HepG2 (cell line): ENCODE results near the gene PDCD10. TPM values are rescaled to one million over a fixed set of nuclear protein-coding genes. Genes with fewer than 3 reads are reported as not detected.

Experiments
- ATAC-seq: fragments of 200-7000 bp; cut with Tn5 transposase; 3 replicates; pipeline ENCODE4 v1.9.1; 2020; ENCODE audit warnings: mild to moderate bottlenecking, moderate library complexity
- BruUV-seq: library from RNA; stranded (reverse); fragments of 400-500 nt; replicated peaks from 2 replicates; lab custom pipeline; 2021; lab: Mats Ljungman, UMichigan
- CTCF ChIA-PET: fragments of 300-600 bp; formaldehyde crosslinking; extraction: SDS; loops from one replicate; lab custom pipeline; 2021; ENCODE audit warnings: low total read pairs, inconsistent platforms, low intra/inter-chr PET ratio; lab: Yijun Ruan, JAX
- POLR2A ChIA-PET: fragments of 350-600 bp; sonication (Branson Sonifier 250); formaldehyde crosslinking; loops from one replicate; lab custom pipeline; 2020; ENCODE audit warnings: antibody characterized with exemption, inconsistent platforms; lab: Yijun Ruan, JAX
- DNase-seq: peaks from one replicate; pipeline ENCODE4 v3.0.0-alpha.2; 2015; ENCODE audit warnings: low spot score
- FAIRE-seq: peaks from 3 replicates; lab custom pipeline; 2011; peaks lifted over from hg19 to GRCh38; lab: Jason Lieb, UNC
- H2AFZ ChIP-seq: one replicate; pipeline ENCODE4 v1.6.1; 2011; ENCODE audit warnings: low read length, inconsistent platforms
- H3K27ac ChIP-seq: fragments of 300-600 bp; 3 replicates; pipeline ENCODE4 v1.8.0; 2011; ENCODE audit warnings: mixed run types, mild to moderate bottlenecking, mixed read lengths, low read length, inconsistent platforms; ENCODE audit not compliant: insufficient read depth; ENCODE audit errors: extremely low read length
- H3K27me3 ChIP-seq, 2 experiments: fragments of 200-600 bp in 1 of 2; 2 replicates in 1 of 2; 3 replicates in 1 of 2; pipeline versions ENCODE4 v1.6.0 to v1.8.0; 2011; ENCODE audit warnings: low read length in 2 of 2, mild to moderate bottlenecking in 2 of 2, moderate library complexity in 2 of 2, inconsistent platforms in 1 of 2; ENCODE audit not compliant: insufficient read depth in 2 of 2, control insufficient read depth in 1 of 2
- H3K36me3 ChIP-seq, 2 experiments: fragments of 200-600 bp in 1 of 2; replicated peaks in 1 of 2; 2 replicates in 1 of 2; 3 replicates in 1 of 2; pipeline versions ENCODE4 v1.5.1 to v1.8.0; 2011; ENCODE audit warnings: low read length in 2 of 2, inconsistent platforms in 1 of 2; ENCODE audit not compliant: insufficient read depth in 2 of 2, control insufficient read depth in 1 of 2
- H3K4me1 ChIP-seq: 2 replicates; pipeline ENCODE4 v1.5.1; 2012; ENCODE audit warnings: low read length, inconsistent platforms; ENCODE audit not compliant: insufficient read depth
- H3K4me2 ChIP-seq: 2 replicates; pipeline ENCODE4 v1.6.0; 2011; ENCODE audit warnings: low read depth, low read length, inconsistent platforms
- H3K4me3 ChIP-seq, 3 experiments: fragments of 200-600 bp in 1 of 3; sonication (generic), shearing (Covaris generic) in 1 of 3; replicated peaks in 1 of 3; 2 replicates each; pipeline ENCODE4 v1.5.1; 2011 to 2016; ENCODE audit warnings: low read length in 3 of 3, inconsistent platforms in 2 of 3, low read depth in 2 of 3, mild to moderate bottlenecking in 2 of 3, control low read depth in 1 of 3, mixed read lengths in 1 of 3; ENCODE audit not compliant: insufficient read depth in 1 of 3
- H3K79me2 ChIP-seq: one replicate; pipeline ENCODE4 v1.6.1; 2011; ENCODE audit warnings: low read length, inconsistent platforms; ENCODE audit not compliant: insufficient read depth
- H3K9ac ChIP-seq: 2 replicates; pipeline ENCODE4 v1.6.0; 2011; ENCODE audit warnings: mild to moderate bottlenecking, low read depth, low read length, inconsistent platforms; ENCODE audit not compliant: insufficient read depth
- H3K9me3 ChIP-seq: 2 replicates; pipeline ENCODE4 v1.5.1; 2012; ENCODE audit warnings: mild to moderate bottlenecking, low read length
- H4K20me1 ChIP-seq: 2 replicates; pipeline ENCODE4 v1.6.0; 2011; ENCODE audit warnings: inconsistent platforms, mild to moderate bottlenecking, low read length, moderate library complexity; ENCODE audit not compliant: insufficient read depth
- ATF6 ChIP-seq: sonication (generic); formaldehyde crosslinking; conservative IDR thresholded peaks from 2 replicates; pipeline ENCODE4 v1.4.0; 2020; ENCODE audit warnings: missing genetic modification reagents
- DDIT3 ChIP-seq: sonication (generic); formaldehyde crosslinking; IDR thresholded peaks from 2 replicates; pipeline ENCODE4 v1.4.0; 2020; ENCODE audit warnings: mild to moderate bottlenecking, missing genetic modification reagents
- DNMT3B ChIP-seq: conservative IDR thresholded peaks from 2 replicates; pipeline ENCODE4 v1.6.1; 2016; ENCODE audit warnings: missing biosample characterization, control low read depth
- FLYWCH1 ChIP-seq: sonication (generic); formaldehyde crosslinking; IDR thresholded peaks from 2 replicates; pipeline ENCODE4 v1.8.1; 2023; ENCODE audit warnings: mild to moderate bottlenecking, missing genetic modification reagents
- GFI1 ChIP-seq: sonication (generic); formaldehyde crosslinking; IDR thresholded peaks from 2 replicates; pipeline ENCODE4 v1.5.0; 2020; ENCODE audit warnings: missing genetic modification reagents, mild to moderate bottlenecking, borderline replicate concordance
- KLF12 ChIP-seq: sonication (generic); formaldehyde crosslinking; IDR thresholded peaks from 2 replicates; pipeline ENCODE4 v1.4.0; 2020; ENCODE audit warnings: missing genetic modification reagents, borderline replicate concordance
- MED8 ChIP-seq: sonication (generic); formaldehyde crosslinking; IDR thresholded peaks from 2 replicates; pipeline ENCODE4 v1.8.1; 2023; ENCODE audit warnings: mild to moderate bottlenecking, missing genetic modification reagents; ENCODE audit not compliant: insufficient replicate concordance
- NPAS2 ChIP-seq: sonication (generic); formaldehyde crosslinking; IDR thresholded peaks from 2 replicates; pipeline ENCODE4 v1.8.0; 2022; ENCODE audit warnings: mild to moderate bottlenecking, missing genetic modification reagents, borderline replicate concordance
- PAX8 ChIP-seq: sonication (generic); formaldehyde crosslinking; IDR thresholded peaks from 2 replicates; pipeline ENCODE4 v1.8.0; 2022; ENCODE audit warnings: mild to moderate bottlenecking, missing genetic modification reagents, borderline replicate concordance
- RNF219 ChIP-seq: sonication (generic); formaldehyde crosslinking; IDR thresholded peaks from 2 replicates; pipeline ENCODE4 v1.5.0; 2020; ENCODE audit warnings: mild to moderate bottlenecking, missing genetic modification reagents
- RXRB ChIP-seq: IDR thresholded peaks from 2 replicates; pipeline ENCODE4 v1.6.1; 2016; ENCODE audit warnings: borderline replicate concordance, missing genetic modification reagents, missing compliant biosample characterization
- SP140L ChIP-seq: sonication (generic); formaldehyde crosslinking; IDR thresholded peaks from 2 replicates; pipeline ENCODE4 v1.4.0; 2020; ENCODE audit warnings: missing genetic modification reagents, borderline replicate concordance
- TEAD3 ChIP-seq: optimal IDR thresholded peaks from 2 replicates; pipeline ENCODE3; 2016; ENCODE audit warnings: borderline replicate concordance
- ZNF260 ChIP-seq: sonication (generic); formaldehyde crosslinking; IDR thresholded peaks from 2 replicates; pipeline ENCODE4 v1.4.0; 2020; ENCODE audit warnings: missing genetic modification reagents, low read depth, mild to moderate bottlenecking, borderline replicate concordance
- ZNF264 ChIP-seq: sonication (generic); formaldehyde crosslinking; IDR thresholded peaks from 2 replicates; pipeline ENCODE4 v1.4.0; 2020; ENCODE audit warnings: missing genetic modification reagents
- ZNF343 ChIP-seq: sonication (generic); formaldehyde crosslinking; IDR thresholded peaks from 2 replicates; pipeline ENCODE4 v1.4.0; 2020; ENCODE audit warnings: mild to moderate bottlenecking, missing genetic modification reagents
- ZNF414 ChIP-seq: sonication (generic); formaldehyde crosslinking; IDR thresholded peaks from 2 replicates; pipeline ENCODE4 v1.5.0; 2020; ENCODE audit warnings: missing genetic modification reagents
- ZNF7 ChIP-seq: IDR thresholded peaks from 2 replicates; pipeline ENCODE4 v1.6.1; 2016; ENCODE audit warnings: missing biosample characterization, missing genetic modification reagents
- WGBS: methylation state at CpG from one replicate; pipeline ENCODE4 v1.1.6; 2017; ENCODE audit warnings: low lambda C conversion rate; 5-methylcytosine and 5-hydroxymethylcytosine counted together
- in situ Hi-C: cut with HindIII; loops from 2 replicates; pipeline ENCODE4 v1.10.0; 2017; ENCODE audit warnings: low pct_unique_long_range_greater_than_20kb; ENCODE audit not compliant: extremely low pct_ligation_motif_present
- intact Hi-C: fragments of 100-400 bp; cut with micrococcal nuclease; formaldehyde crosslinking; loops from one replicate; pipeline ENCODE4 v1.10.0; 2022; ENCODE audit not compliant: unreplicated experiment
- polyA plus RNA-seq, 8 experiments: library from polyadenylated mRNA; depleted of rRNA in 3 of 8; stranded (reverse) in 7 of 8; unstranded in 1 of 8; fragments of >200 nt; fragmentation: Illumina TruSeq in 4 of 8; extraction: Trizol in 4 of 8; gene quantifications; 2 replicates each; pipeline versions ENCODE4 v1.2.1 to v1.2.3, GENCODE V29; 2011 to 2016; ENCODE audit warnings: low read depth in 4 of 8, missing spikeins in 1 of 8, mixed read lengths in 1 of 8; ENCODE audit not compliant: insufficient read depth in 1 of 8
- total RNA-seq, 5 experiments: library from RNA; depleted of rRNA; stranded (reverse); fragments of >200 nt; fragmentation: Illumina TruSeq; extraction: Trizol; gene quantifications; 2 replicates each; pipeline ENCODE4 v1.2.3, GENCODE V29; 2016; ENCODE audit warnings: low read depth in 1 of 5

PDCD10 gene
- total and polyA plus RNA-seq, 2 of the 13 experiments (the other 11 are each of a cell fraction or from before 2014, with no cell fraction given), result 48.5 to 53.9 TPM

GRCh38 chr3:167729591-167729990, 5.1 kb downstream of the PDCD10 start (continued):
- TF ChIP-seq ATF6 (CRISPR knock-in tag) (no peak), ZNF260 (CRISPR knock-in tag) (no peak), PAX8 (CRISPR knock-in tag) (no peak), DNMT3B (CRISPR knock-in tag) (no peak), ZNF343 (CRISPR knock-in tag) (no peak), SP140L (CRISPR knock-in tag) (no peak), NPAS2 (CRISPR knock-in tag) (no peak), ZNF7 (CRISPR knock-in tag) (no peak), KLF12 (CRISPR knock-in tag) (no peak), RXRB (no peak)

- FAIRE-seq, result no peak
- Histone ChIP-seq H3K9me3 (no peaks in the 10 kb centered on the region), H3K4me2 (no peak overlapping the region), H4K20me1 (peaks cover 26% of the 10 kb centered on the region), H3K79me2 (peaks cover 95% of the 10 kb centered on the region), H3K36me3 (peaks cover 0 to 1% of the 10 kb centered on the region in 2 experiments; a peak in 1 of 5 replicates), H3K27ac (no peak overlapping the region), H3K4me3 (no peak overlapping the region), H3K9ac (no peak overlapping the region), H2AFZ (no peak overlapping the region), H3K27me3 (no peaks in the 10 kb centered on the region), H3K4me1 (peaks cover 64% of the 10 kb centered on the region)
- in situ Hi-C loops, result no loop called here
- DNase-seq, result no peak
- CTCF ChIA-PET, result no interaction called here
- BruUV-seq, result no TSS peak
- 89% methylated on average over 3 of the region's 3 CpGs for WGBS
- intact Hi-C loops, result no loop called here
- no peak for ATAC-seq
- POLR2A ChIA-PET, result no interaction called here
- TF ChIP-seq ZNF414 (CRISPR knock-in tag) (no peak), MED8 (no peak), FLYWCH1 (CRISPR knock-in tag) (no peak), GFI1 (no peak), TEAD3 (CRISPR knock-in tag) (no peak), DDIT3 (CRISPR knock-in tag) (no peak), RNF219 (CRISPR knock-in tag) (no peak), ZNF264 (CRISPR knock-in tag) (no peak)
Observed at GRCh38 chr3:167728632-167729323, 5.9 kb downstream of the PDCD10 start.
